Embryonic facial prominence (tissue), 1 donor: ENCODE measurements around the gene CLEC17A.
A peak's percentile ranks its signal among the peaks of the same experiment; 100 is the strongest.
"Not testable (repeated sequence)": the region's sequence is repeated elsewhere in the genome, so short reads cannot be mapped to it uniquely, and the experiment has no call there.

Source experiments
- DNase-seq: peaks from one replicate; pipeline ENCODE4 v3.0.0-alpha.2; 2016; ENCODE audit errors: extremely low spot score

Gene CLEC17A

DNA sequence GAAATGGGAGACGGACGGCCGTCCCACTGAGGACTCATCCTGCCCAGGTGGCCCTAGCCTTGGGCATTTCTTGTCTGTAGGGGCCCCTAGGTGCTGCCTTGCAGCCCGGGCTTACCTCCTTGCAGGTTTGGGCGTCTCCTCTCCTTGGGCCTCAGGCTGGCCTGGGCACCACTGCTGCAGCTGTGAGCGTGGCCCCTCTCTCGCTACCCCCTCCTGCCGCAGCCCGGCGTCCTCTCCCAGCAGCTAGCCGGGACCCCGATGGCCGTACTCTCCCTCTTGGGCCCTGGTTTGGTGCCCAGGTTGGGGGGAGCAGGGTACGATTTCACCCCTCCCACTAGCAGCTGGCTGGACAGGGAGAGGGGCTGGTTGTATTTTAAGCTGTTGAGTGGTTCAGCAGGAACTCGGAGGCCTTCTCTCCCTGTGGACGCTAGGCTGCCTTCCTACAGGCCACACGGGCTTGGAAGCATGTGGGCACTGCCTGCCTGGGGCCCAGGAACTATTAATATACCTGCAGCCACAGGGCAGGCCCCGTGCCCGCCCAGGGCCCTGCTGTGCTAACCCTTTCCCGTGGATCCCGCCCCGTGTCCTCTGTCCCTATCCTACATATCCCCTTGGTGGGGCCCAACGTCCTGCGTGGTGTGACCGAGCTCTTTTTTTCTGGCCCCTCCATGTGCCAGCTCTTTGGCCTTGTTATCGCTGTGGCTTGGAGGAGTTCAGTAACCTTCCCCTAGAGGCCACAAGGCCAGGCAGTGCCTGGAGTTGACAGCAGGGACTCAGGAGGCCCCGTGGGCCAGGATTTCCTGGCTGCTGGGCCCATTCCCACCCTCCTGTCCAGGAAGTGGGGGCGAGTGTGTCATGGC, 22.7 kb upstream of the CLEC17A start:
- no peak for DNase-seq

- DNase-seq: no peak
These were observed 22.1 kb upstream of the CLEC17A start for GRCh38 chr19:14560776-14561108.

- no peak for DNase-seq
These were observed 21.6 kb upstream of the CLEC17A start for GRCh38 chr19:14561249-14561648.

GRCh38 chr19:14561847-14562351, 21.0 kb upstream of the CLEC17A start:
- no peak for DNase-seq

DNA sequence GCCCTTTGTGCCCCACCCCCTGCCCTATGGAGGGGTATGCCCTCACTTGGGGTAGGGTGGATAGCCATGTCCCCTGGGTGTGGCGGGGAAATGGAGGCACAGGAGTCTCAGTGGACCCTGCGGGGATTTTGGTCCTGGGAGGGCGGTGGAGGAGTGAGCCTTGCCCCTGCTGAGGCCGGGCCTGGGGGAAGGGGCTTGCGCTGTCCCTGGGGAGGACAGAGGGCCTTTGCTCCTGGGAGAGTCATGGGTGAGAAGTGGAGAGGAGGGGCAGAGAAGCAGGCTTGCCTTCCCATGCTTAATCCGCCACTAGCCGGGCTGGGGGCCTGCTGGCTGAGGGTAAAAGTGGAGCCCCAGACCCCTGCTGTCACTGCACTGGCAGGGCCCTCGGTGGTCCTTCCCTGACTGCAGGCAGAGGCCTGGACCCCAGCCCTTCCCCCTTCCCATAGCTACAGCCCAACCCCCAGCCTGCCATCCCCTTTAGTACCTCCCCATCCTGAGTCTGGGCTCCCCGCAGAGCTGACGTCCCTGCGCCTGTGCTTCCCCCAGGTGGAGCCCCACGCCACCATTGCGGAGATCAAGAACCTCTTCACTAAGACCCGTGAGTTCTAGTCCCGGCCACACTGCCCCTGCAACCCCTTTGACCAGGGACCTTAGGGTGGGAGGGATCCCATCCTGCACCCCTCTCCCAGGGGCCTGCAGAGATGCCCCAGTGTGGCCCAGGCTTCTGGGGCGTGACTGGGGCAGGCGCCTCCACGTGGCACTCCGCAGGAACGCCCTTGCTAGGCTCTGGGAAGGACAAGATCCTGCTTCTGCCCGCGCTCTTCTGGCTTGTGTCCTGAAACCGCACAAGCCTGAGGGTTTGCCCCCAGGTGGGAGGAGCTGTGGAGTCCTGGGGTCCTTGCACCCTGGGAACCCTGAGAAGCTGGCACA, 20.0 kb upstream of the CLEC17A start:
- DNase-seq: no peak

DNA sequence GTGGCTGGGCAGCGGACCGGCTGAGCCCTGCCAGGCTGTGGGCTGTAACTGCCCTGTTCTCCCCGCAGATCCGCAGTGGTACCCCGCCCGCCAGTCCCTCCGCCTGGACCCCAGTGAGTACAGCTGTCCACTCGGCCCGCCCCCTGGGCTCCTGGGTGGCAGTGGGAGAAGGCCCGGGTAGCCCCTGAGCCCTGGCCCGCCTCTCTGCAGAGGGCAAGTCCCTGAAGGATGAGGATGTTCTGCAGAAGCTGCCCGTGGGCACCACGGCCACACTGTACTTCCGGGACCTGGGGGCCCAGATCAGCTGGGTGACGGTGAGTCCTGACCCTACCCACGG, 19.3 kb upstream of the CLEC17A start:
- DNase-seq: no peak

GRCh38 chr19:14563989-14564651, 18.8 kb upstream of the CLEC17A start:
- no peak for DNase-seq

DNA sequence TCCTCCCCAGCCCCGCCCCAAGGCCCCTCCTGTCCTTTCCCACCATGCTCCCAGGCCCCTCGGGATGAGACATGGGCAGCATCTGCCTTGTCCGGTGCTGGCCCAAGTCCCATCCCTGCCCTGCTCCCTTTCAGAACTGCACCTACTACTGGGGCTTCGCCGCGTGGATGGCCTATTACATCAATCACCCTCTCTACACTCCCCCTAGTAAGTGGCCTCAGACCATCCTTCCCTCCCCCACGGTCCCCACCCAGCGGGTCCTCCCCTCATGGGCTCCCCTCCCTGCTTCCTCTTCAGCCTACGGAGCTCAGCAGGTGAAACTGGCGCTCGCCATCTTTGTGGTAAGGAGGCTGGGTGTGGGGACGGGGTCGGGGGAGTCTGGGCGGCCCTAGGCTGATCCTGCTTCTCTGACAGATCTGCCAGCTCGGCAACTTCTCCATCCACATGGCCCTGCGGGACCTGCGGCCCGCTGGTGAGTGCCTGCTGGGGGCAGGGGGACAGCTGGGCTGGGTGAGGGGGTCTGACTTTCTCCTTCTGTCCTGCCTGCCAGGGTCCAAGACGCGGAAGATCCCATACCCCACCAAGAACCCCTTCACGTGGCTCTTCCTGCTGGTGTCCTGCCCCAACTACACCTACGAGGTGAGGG, 18.1 kb upstream of the CLEC17A start:
- DNase-seq: not testable (repeated sequence)

GRCh38 chr19:14565298-14565679, 17.6 kb upstream of the CLEC17A start:
- DNase-seq: no peak

- no peak for DNase-seq
These were observed 16.8 kb upstream of the CLEC17A start for GRCh38 chr19:14565765-14566711.

- DNase-seq: no peak
These were observed 16.2 kb upstream of the CLEC17A start for GRCh38 chr19:14566712-14567077.

GRCh38 chr19:14567079-14567478, 15.8 kb upstream of the CLEC17A start:
- no peak for DNase-seq

- no peak for DNase-seq
These were observed 11.9 kb upstream of the CLEC17A start for GRCh38 chr19:14570864-14571527.

DNA sequence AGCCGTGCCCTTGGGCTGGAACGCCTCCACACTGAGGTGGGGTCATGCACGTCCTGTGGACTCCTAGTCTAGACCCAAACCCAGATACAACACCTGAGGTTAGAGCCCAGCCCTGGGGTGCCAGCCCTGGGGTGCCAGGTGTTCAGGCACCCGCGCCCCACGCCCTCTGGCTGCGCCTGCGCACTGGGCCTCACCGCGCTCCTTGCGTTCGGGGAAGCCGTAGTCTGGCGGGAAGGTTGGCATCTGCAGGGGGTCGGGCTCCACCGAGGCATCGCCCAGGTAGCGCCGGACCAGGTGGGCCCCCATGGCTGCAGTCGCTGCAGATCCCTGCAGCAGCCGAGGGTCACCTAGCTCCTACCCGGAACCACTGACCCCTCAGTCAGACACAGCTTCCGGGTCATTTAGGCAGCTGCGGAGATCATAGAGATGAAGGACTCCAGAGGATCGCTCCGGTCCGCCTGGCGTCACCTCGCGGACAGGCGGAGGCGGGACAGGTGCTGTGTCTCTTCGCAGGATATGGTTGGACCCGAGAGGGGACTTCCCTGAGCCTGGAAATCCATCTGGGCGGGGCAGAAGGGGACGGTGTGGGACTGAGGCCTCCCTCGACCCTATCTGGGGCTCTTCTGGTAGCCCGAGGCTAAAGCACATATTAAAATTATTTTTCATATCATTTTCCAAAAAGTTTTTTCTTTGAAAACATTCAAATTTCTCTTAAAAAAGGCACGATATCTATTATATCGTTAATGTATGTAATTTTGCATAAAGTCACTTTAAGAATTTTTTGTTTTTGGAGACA, 11.0 kb upstream of the CLEC17A start, which contains the start of gene NDUFB7:
TSS of gene NDUFB7 (minus strand) at position 372 of the 796 bp plus-strand sequence. CDS start at position 306, 66 bp downstream.
- DNase-seq: peak; percentile 84

GRCh38 chr19:14575428-14575980, 7.4 kb upstream of the CLEC17A start:
- DNase-seq: no peak

DNA sequence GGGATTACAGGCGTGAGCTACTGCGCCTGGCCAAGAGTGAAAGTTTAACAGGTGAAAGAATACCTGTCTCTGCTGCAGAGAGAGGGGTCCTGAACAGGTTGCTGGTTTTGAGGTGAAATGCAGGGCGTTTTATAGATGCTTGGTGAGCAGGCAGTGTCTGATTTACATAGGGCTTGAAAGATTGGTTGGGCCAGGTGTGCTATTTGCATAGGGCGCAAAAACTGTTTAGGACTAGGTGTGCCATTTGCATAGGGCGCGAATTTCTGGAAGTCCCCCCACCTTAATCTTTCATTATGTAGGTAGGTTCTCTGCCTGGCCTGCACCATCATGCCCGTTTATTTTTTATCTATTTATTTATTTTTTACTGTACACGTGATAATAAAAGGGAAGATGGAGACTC, 6.5 kb upstream of the CLEC17A start:
- no peak for DNase-seq

GRCh38 chr19:14577264-14577663, 5.6 kb upstream of the CLEC17A start:
- DNase-seq: no peak

DNA sequence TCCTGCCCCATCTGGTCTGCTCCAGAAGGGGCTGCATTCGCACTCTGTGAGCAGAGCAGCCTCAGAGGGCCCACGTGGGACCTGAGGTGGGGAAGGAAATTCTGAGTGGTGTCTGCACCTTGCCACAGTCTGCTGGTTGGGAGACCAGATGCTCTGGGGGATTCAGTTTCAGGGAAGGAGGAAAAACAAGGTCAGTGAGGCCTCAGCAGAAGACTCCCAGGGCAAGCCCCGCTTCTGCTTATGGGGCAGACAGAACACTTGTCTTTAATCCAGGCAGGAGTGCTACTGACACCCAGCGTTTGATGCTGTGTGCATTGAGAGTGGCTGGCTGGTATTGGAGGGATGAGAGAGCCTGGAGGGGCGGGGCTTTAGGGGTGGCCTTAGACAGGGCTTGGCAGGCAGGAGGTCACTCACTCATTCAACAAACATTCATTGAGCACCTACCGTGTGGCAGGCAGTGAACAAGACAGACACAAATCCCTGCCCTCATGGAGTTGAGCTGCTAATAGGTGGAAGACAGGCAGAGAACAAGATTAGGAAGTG, 4.9 kb upstream of the CLEC17A start:
- DNase-seq: no peak
